ENCODE results near the gene MIEF1. TPM values are rescaled to one million over a fixed set of nuclear protein-coding genes. Genes with fewer than 3 reads are reported as not detected.

The MIEF1 gene
- total and polyA plus RNA-seq, 2 of the 8 experiments (the other 6 are each of a cell fraction or from before 2014, with no cell fraction given), result 16.8 to 32.7 TPM

GRCh38 chr22:39518144-39518786 lies 16.2 kb downstream of the MIEF1 start:
- Histone ChIP-seq H2BK15ac (ENCODE audit: low read length) (no peak overlapping the region), H3K18ac (ENCODE audit: extremely low read depth, low read length) (no peak overlapping the region), H3K27ac (ENCODE audit: low read depth, low read length) (no peak overlapping the region), H3K9me3 (ENCODE audit: insufficient read depth in 2 of 2, low read depth in 1 of 2, low read length in 1 of 2) (no peaks in the 10 kb centered on the region), H3K27me3 (replicated peaks in 1 of 4; ENCODE audit: control insufficient read depth in 3 of 4, extremely low read depth in 1 of 4, insufficient read depth in 3 of 4, low read length in 3 of 4) (peaks cover 0 to 18% (median 13%) of the 10 kb centered on the region in 4 experiments; a peak in 5 of 7 replicates), H2BK12ac (ENCODE audit: low read depth, low read length) (no peak overlapping the region), H3K4me2 (ENCODE audit: insufficient read depth in 1 of 2, low read depth in 2 of 2, low read length in 2 of 2) (peak overlapping the region; percentile 87 to 96), H4K5ac (ENCODE audit: insufficient read length, low read depth, low read length) (no peak overlapping the region), H3K4me1 (replicated peaks in 1 of 4; ENCODE audit: control insufficient read depth in 3 of 4, insufficient read depth in 4 of 4, low read length in 3 of 4) (peaks cover 0 to 10% (median 4%) of the 10 kb centered on the region in 4 experiments; a peak in 4 of 7 replicates), H4K20me1 (replicated peaks in 1 of 2; ENCODE audit: control insufficient read depth in 1 of 2, insufficient read depth in 2 of 2, low read length in 2 of 2) (peaks cover 38 to 40% of the 10 kb centered on the region in 2 experiments), H2BK5ac (ENCODE audit: low read depth, low read length) (no peak overlapping the region), H3K4me3 (ENCODE audit: extremely low read depth in 1 of 4, insufficient read depth in 2 of 4, low read depth in 3 of 4, low read length in 4 of 4) (peak overlapping the region in 1 of 4 experiments; percentile 95; a peak in 2 of 8 replicates), H2BK20ac (ENCODE audit: low read length) (no peak overlapping the region), H2AK5ac (ENCODE audit: low read depth, low read length) (no peak overlapping the region; the same call in 1 of the 2 replicates), H4K91ac (replicated peaks; ENCODE audit: insufficient read length, low read length) (no peak overlapping the region), H3K79me2 (ENCODE audit: control insufficient read depth in 1 of 2, insufficient read depth in 2 of 2, low read length in 2 of 2) (peaks cover 5 to 27% of the 10 kb centered on the region in 2 experiments; a peak in 3 of 4 replicates), H3K56ac (replicated peaks; ENCODE audit: insufficient read length, low read depth, low read length) (no peak overlapping the region), H3K23ac (ENCODE audit: insufficient read length) (no peak overlapping the region), H4K8ac (ENCODE audit: extremely low read depth, insufficient read depth, low read length) (no peak overlapping the region), H3K14ac (ENCODE audit: insufficient read length) (no peak overlapping the region), H2BK120ac (replicated peaks; ENCODE audit: low read depth, low read length) (no peak overlapping the region), H3K9ac (replicated peaks in 1 of 4; ENCODE audit: extremely low read depth in 1 of 4, low read depth in 3 of 4, low read length in 3 of 4) (no peak overlapping the region), H3K36me3 (ENCODE audit: control insufficient read depth in 2 of 4, insufficient read depth in 4 of 4, low read length in 3 of 4) (peaks cover 26 to 46% (median 42%) of the 10 kb centered on the region in 4 experiments), H3K4ac (replicated peaks; ENCODE audit: insufficient read length, low read depth, low read length) (no peak overlapping the region), H2AFZ (ENCODE audit: low read length) (no peak overlapping the region), H3K79me1 (ENCODE audit: low read depth, low read length) (peaks cover 7% of the 10 kb centered on the region), H3K23me2 (ENCODE audit: low read depth, low read length) (peaks cover 12% of the 10 kb centered on the region)
- DNase-seq (ENCODE audit: low read depth in 1 of 2, low spot score in 2 of 2), result no peak
- CTCF ChIA-PET (ENCODE audit: partially characterized antibody), result interaction anchor here (0.5 to 10.1 kb wide), 5 partner anchors 9 to 56 kb away, joined by 3 to 278 read pairs (median 8); partner anchors contain the start of gene MIEF1
- WGBS, 2 experiments (ENCODE audit: extremely low coverage in 1 of 2, insufficient coverage in 1 of 2, insufficient read length in 1 of 2, insufficient replicate concordance in 2 of 2, low coverage in 1 of 2, low lambda C conversion rate in 2 of 2, missing lambda C conversion rate in 1 of 2), result 84% methylated on average over 5 of the region's 5 CpGs; no CpG with 5 or more reads in 1 of the 2 experiments
- no peak for FAIRE-seq
- POLR2A ChIA-PET (ENCODE audit: partially characterized antibody), result interaction anchor here (0.7 to 6.2 kb wide), 9 partner anchors 8 to 201 kb away, joined by 3 to 72 read pairs (median 11); partner anchors contain the start of genes MIEF1, RPL3 and RPS19BP1
- TF ChIP-seq GABPA (IDR thresholded peaks at IDR 0.05; ENCODE audit: borderline replicate concordance, insufficient read depth, low read length) (no peak), TEAD4 (IDR thresholded peaks at IDR 0.05; ENCODE audit: low read depth, low read length) (peak; percentile 37; the same call in 1 of the 2 replicates)
